Right lobe of liver (tissue), 4 donors: ENCODE measurements around the gene SPAG17.

Experiments
- CTCF ChIP-seq, 4 donors: fragments of 200-600 bp in 3 of 4; fragments of 450-650 bp in 1 of 4; IDR thresholded peaks; one replicate each; pipeline versions ENCODE4 v1.5.1 to v1.8.0; 2016 to 2022; ENCODE audit warnings: antibody characterized with exemption in 4 of 4, mild to moderate bottlenecking in 2 of 4
- POLR2A ChIP-seq: fragments of 450-650 bp; IDR thresholded peaks from one replicate; pipeline ENCODE4 v1.6.1; 2017; ENCODE audit warnings: antibody characterized with exemption, mild to moderate bottlenecking
- donor health status: DM: no; HTN: no; CAD: no.
- donor health status: DM: no; HTN: no; CAD: no.
- donor health status: DM: no; HTN: yes; CAD: no.

DNA sequence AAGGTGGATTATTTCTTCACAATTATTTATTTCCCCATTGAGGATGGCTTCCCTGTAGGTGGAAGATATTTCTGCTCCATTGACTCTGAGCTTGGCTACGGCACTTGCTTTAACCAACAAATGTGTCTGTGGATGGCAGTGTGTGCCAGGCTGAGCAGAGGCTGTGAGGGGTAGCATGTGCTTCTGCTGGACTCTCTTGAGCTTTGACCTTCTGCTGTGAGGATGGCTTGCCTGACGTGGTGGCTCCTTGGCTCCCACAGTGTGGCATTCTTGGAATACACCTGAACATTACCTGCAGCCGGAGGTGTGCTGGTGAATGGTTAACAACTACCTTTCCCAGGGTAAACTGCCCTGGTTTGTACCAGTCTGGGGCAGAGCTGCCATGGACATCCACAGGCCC is 208.6 kb downstream of the SPAG17 start:
- no peak for TF ChIP-seq CTCF (IDR thresholded peaks at IDR 0.05)
- TF ChIP-seq POLR2A: no peak
